SK-N-SH (cell line): ENCODE results near the gene KIAA0232.

ENCODE experiments used
- CTCF ChIP-seq: fragments of 200-600 bp; sonication (generic); IDR thresholded peaks from 2 replicates; pipeline ENCODE4 v1.6.1; 2017; ENCODE audit warnings: antibody characterized with exemption, mild to moderate bottlenecking, moderate library complexity
- GATA2 ChIP-seq: sonication (generic); formaldehyde crosslinking; IDR thresholded peaks from 2 replicates; pipeline ENCODE4 v1.5.0; 2020; ENCODE audit warnings: mild to moderate bottlenecking, missing genetic modification reagents
- MEF2A ChIP-seq: IDR thresholded peaks from 2 replicates; pipeline ENCODE4 v1.4.0; 2012; ENCODE audit warnings: low read depth, borderline replicate concordance
- POLR2AphosphoS5 ChIP-seq: IDR thresholded peaks from 2 replicates; pipeline ENCODE4 v1.6.1; 2012; ENCODE audit warnings: low read depth, low read length
- REST ChIP-seq: IDR thresholded peaks from 2 replicates; pipeline ENCODE4 v1.6.1; 2012; ENCODE audit warnings: mild to moderate bottlenecking, low read depth, low read length, moderate library complexity

- TF ChIP-seq MEF2A (no peak), POLR2AphosphoS5 (no peak), CTCF (no peak), GATA2 (CRISPR knock-in tag) (no peak), REST (no peak)
These were observed 42.2 kb upstream of the KIAA0232 start for GRCh38 chr4:6740347-6740746.
